IMR-90 (cell line): ENCODE results near the gene NCOA3. TPM values are rescaled to one million over a fixed set of nuclear protein-coding genes. Genes with fewer than 3 reads are reported as not detected.

ENCODE experiments used
- ATAC-seq: fragments of 200-7000 bp; cut with Tn5 transposase; 2 replicates; pipeline ENCODE4 v1.9.1; 2020; ENCODE audit warnings: low read depth, mild to moderate bottlenecking, moderate library complexity
- BruUV-seq: library from RNA; stranded (reverse); fragments of 400-500 nt; replicated peaks from 2 replicates; lab custom pipeline; 2021; lab: Mats Ljungman, UMichigan
- CTCF ChIA-PET: fragments of 300-600 bp; formaldehyde crosslinking; extraction: SDS; loops from one replicate; lab custom pipeline; 2021; ENCODE audit warnings: antibody characterized with exemption; lab: Yijun Ruan, JAX
- POLR2A ChIA-PET: fragments of 300-600 bp; sonication (Branson Sonifier 250); formaldehyde crosslinking; loops from one replicate; lab custom pipeline; 2022; ENCODE audit warnings: antibody characterized with exemption; ENCODE audit not compliant: unreplicated experiment; lab: Charles Lee
- DNase-seq: peaks from one replicate; pipeline ENCODE4 v3.0.0; 2013
- H2AFZ ChIP-seq: replicated peaks from 2 replicates; pipeline ENCODE3; 2013; ENCODE audit warnings: low read length, mild to moderate bottlenecking; ENCODE audit not compliant: poor library complexity
- H2AK5ac ChIP-seq: 2 replicates; pipeline ENCODE4 v1.6.1; 2013; ENCODE audit warnings: low read depth, low read length, inconsistent platforms
- H2AK9ac ChIP-seq: replicated peaks from 2 replicates; pipeline ENCODE3; 2013; ENCODE audit warnings: mild to moderate bottlenecking, low read depth, low read length, moderate library complexity; ENCODE audit not compliant: poor library complexity
- H2BK120ac ChIP-seq: 2 replicates; pipeline ENCODE4 v1.6.1; 2013; ENCODE audit warnings: low read depth, low read length, inconsistent platforms
- H2BK15ac ChIP-seq: 3 replicates; pipeline ENCODE4 v1.6.1; 2013; ENCODE audit warnings: low read depth, low read length, inconsistent platforms
- H2BK20ac ChIP-seq: 2 replicates; pipeline ENCODE4 v1.6.1; 2013; ENCODE audit warnings: low read depth, mild to moderate bottlenecking, inconsistent platforms, low read length, moderate library complexity
- H2BK5ac ChIP-seq: 2 replicates; pipeline ENCODE4 v1.6.1; 2013; ENCODE audit warnings: mild to moderate bottlenecking, low read depth, low read length, inconsistent platforms; ENCODE audit not compliant: poor library complexity, severe bottlenecking
- H3K14ac ChIP-seq: replicated peaks from 2 replicates; pipeline ENCODE4 v1.6.1; 2013; ENCODE audit warnings: low read depth, low read length, inconsistent platforms
- H3K18ac ChIP-seq: 2 replicates; pipeline ENCODE4 v1.6.1; 2013; ENCODE audit warnings: low read depth, low read length, control low read depth
- H3K23ac ChIP-seq: 2 replicates; pipeline ENCODE4 v1.6.1; 2013; ENCODE audit warnings: low read depth, low read length, inconsistent platforms
- H3K27ac ChIP-seq: 2 replicates; pipeline ENCODE4 v1.5.1; 2013; ENCODE audit warnings: mild to moderate bottlenecking, control low read depth, low read length; ENCODE audit not compliant: insufficient read depth
- H3K27me3 ChIP-seq: 2 replicates; pipeline ENCODE4 v1.6.1; 2013; ENCODE audit warnings: low read length; ENCODE audit not compliant: control insufficient read depth, insufficient read depth
- H3K36me3 ChIP-seq: 2 replicates; pipeline ENCODE4 v1.6.1; 2013; ENCODE audit warnings: low read length, mixed read lengths; ENCODE audit not compliant: control insufficient read depth, insufficient read depth
- H3K4ac ChIP-seq: 2 replicates; pipeline ENCODE4 v1.6.1; 2013; ENCODE audit warnings: low read depth, low read length, inconsistent platforms
- H3K4me1 ChIP-seq: 2 replicates; pipeline ENCODE4 v1.6.1; 2013; ENCODE audit warnings: low read length, mixed read lengths; ENCODE audit not compliant: control insufficient read depth, insufficient read depth
- H3K4me2 ChIP-seq: 2 replicates; pipeline ENCODE4 v1.6.1; 2013; ENCODE audit warnings: low read depth, mild to moderate bottlenecking, control low read depth, low read length, moderate library complexity
- H3K4me3 ChIP-seq: 2 replicates; pipeline ENCODE4 v1.5.1; 2013; ENCODE audit warnings: low read depth, mild to moderate bottlenecking, control low read depth, low read length, moderate library complexity; ENCODE audit not compliant: insufficient read depth
- H3K56ac ChIP-seq: 2 replicates; pipeline ENCODE4 v1.6.1; 2013; ENCODE audit warnings: low read length, inconsistent platforms; ENCODE audit not compliant: insufficient read depth; ENCODE audit errors: extremely low read depth
- H3K79me1 ChIP-seq, 2 experiments: 2 replicates each; pipeline ENCODE4 v1.6.1; 2013; ENCODE audit warnings: low read length in 2 of 2, inconsistent platforms in 1 of 2, low read depth in 1 of 2
- H3K9ac ChIP-seq: 2 replicates; pipeline ENCODE4 v1.6.1; 2013; ENCODE audit warnings: low read depth, low read length, control low read depth
- H3K9me1 ChIP-seq: 2 replicates; pipeline ENCODE4 v1.6.1; 2013; ENCODE audit warnings: low read length, inconsistent platforms; ENCODE audit not compliant: insufficient read depth
- H3K9me3 ChIP-seq: 2 replicates; pipeline ENCODE4 v1.6.1; 2013; ENCODE audit warnings: low read length; ENCODE audit not compliant: control insufficient read depth, insufficient read depth
- H4K20me1 ChIP-seq: 2 replicates; pipeline ENCODE4 v1.6.1; 2013; ENCODE audit warnings: low read length, inconsistent platforms; ENCODE audit not compliant: insufficient read depth
- H4K5ac ChIP-seq: 2 replicates; pipeline ENCODE4 v1.6.1; 2013; ENCODE audit warnings: mild to moderate bottlenecking, low read depth, low read length, control low read depth
- H4K8ac ChIP-seq, 2 experiments: 2 replicates each; pipeline ENCODE4 v1.6.1; 2013; ENCODE audit warnings: low read depth in 2 of 2, low read length in 2 of 2, control low read depth in 1 of 2, inconsistent platforms in 1 of 2
- H4K91ac ChIP-seq: 2 replicates; pipeline ENCODE4 v1.6.1; 2013; ENCODE audit warnings: low read depth, low read length, inconsistent platforms; ENCODE audit not compliant: insufficient read depth
- BHLHE40 ChIP-seq: fragments of 150-350 bp; IDR thresholded peaks from 2 replicates; pipeline ENCODE4 v1.6.1; 2016; ENCODE audit warnings: mild to moderate bottlenecking, low read depth, low read length
- CEBPB ChIP-seq: IDR thresholded peaks from 2 replicates; pipeline ENCODE4 v1.6.1; 2012; ENCODE audit warnings: low read depth, low read length, improper control_type of control experiment
- CHD1 ChIP-seq: IDR thresholded peaks from 2 replicates; pipeline ENCODE4 v1.6.1; 2012; ENCODE audit warnings: low read depth, low read length, improper control_type of control experiment
- FOS ChIP-seq: fragments of 150-350 bp; IDR thresholded peaks from 2 replicates; pipeline ENCODE4 v1.6.1; 2016; ENCODE audit warnings: low read depth, low read length
- MAFK ChIP-seq: IDR thresholded peaks from 2 replicates; pipeline ENCODE4 v1.6.1; 2012; ENCODE audit warnings: low read depth, low read length, improper control_type of control experiment
- MAZ ChIP-seq: IDR thresholded peaks from 2 replicates; pipeline ENCODE4 v1.6.1; 2012; ENCODE audit warnings: low read depth, mild to moderate bottlenecking, low read length, improper control_type of control experiment, moderate library complexity, borderline replicate concordance
- MXI1 ChIP-seq: IDR thresholded peaks from 2 replicates; pipeline ENCODE4 v1.6.1; 2012; ENCODE audit warnings: low read depth, mild to moderate bottlenecking, low read length, moderate library complexity, borderline replicate concordance
- NFE2L2 ChIP-seq: fragments of 150-350 bp; IDR thresholded peaks from 2 replicates; pipeline ENCODE4 v1.6.1; 2016; ENCODE audit warnings: low read depth, mild to moderate bottlenecking, low read length
- POLR2A ChIP-seq: IDR thresholded peaks from 2 replicates; pipeline ENCODE4 v1.6.1; 2012; ENCODE audit warnings: mild to moderate bottlenecking, low read depth, low read length
- RAD21 ChIP-seq: IDR thresholded peaks from 2 replicates; pipeline ENCODE4 v1.6.1; 2012; ENCODE audit warnings: low read length, improper control_type of control experiment
- RCOR1 ChIP-seq: IDR thresholded peaks from 2 replicates; pipeline ENCODE4 v1.6.1; 2012; ENCODE audit warnings: mild to moderate bottlenecking, low read length, improper control_type of control experiment; ENCODE audit not compliant: insufficient replicate concordance
- RFX5 ChIP-seq: IDR thresholded peaks from 2 replicates; pipeline ENCODE4 v1.8.0; 2012; ENCODE audit warnings: low read depth, mild to moderate bottlenecking, low read length, moderate library complexity
- SMC3 ChIP-seq: fragments of 150-350 bp; IDR thresholded peaks from 2 replicates; pipeline ENCODE4 v1.6.1; 2016; ENCODE audit warnings: low read depth, mild to moderate bottlenecking, antibody characterized with exemption, low read length, moderate library complexity
- WGBS, 2 experiments: methylation state at CpG; one replicate each; pipeline versions ENCODE4 v1.1.5 to v1.1.7; 2013; ENCODE audit warnings: missing lambda C conversion rate in 2 of 2; ENCODE audit not compliant: insufficient read length in 1 of 2; ENCODE audit errors: extremely low coverage in 2 of 2; 5-methylcytosine and 5-hydroxymethylcytosine counted together
- dilution Hi-C: fragments of 300-500 bp; cut with HindIII; formaldehyde crosslinking; loops from one replicate; pipeline ENCODE4 v1.14.3; 2018; ENCODE audit warnings: low sequenced_read_pairs; ENCODE audit not compliant: unreplicated experiment
- in situ Hi-C: fragments of 300-500 bp; cut with MboI; formaldehyde crosslinking; loops from 3 replicates; pipeline ENCODE4 v1.14.3; 2019; ENCODE audit warnings: low sequenced_read_pairs, inconsistent platforms, mixed read lengths
- intact Hi-C: fragments of 100-400 bp; cut with micrococcal nuclease; formaldehyde crosslinking; loops from 2 replicates; pipeline ENCODE4 v1.10.0; 2022
- polyA plus RNA-seq, 3 experiments: library from polyadenylated mRNA; depleted of rRNA; stranded (reverse); fragments of >200 nt; gene quantifications; 2 replicates each; pipeline ENCODE4 v1.2.3, GENCODE V29; 2012; ENCODE audit warnings: low replicate concordance in 1 of 3
- total RNA-seq: library from RNA; depleted of rRNA; stranded (reverse); fragments of >200 nt; gene quantifications from 2 replicates; pipeline ENCODE4 v1.2.3, GENCODE V29; 2012
- TF ChIP-seq, protein P1 (sequence below): conservative IDR thresholded peaks from 2 replicates; pipeline ENCODE4 v1.5.1; 2012; ENCODE audit warnings: mild to moderate bottlenecking, low read depth, low read length, improper control_type of control experiment
- TF ChIP-seq, protein P2 (sequence below): fragments of 150-350 bp; IDR thresholded peaks from 2 replicates; pipeline ENCODE4 v1.6.1; 2017; ENCODE audit warnings: mild to moderate bottlenecking, antibody characterized with exemption, low read length, low read depth
- TF ChIP-seq, protein P3 (sequence below): fragments of 150-350 bp; IDR thresholded peaks from 2 replicates; pipeline ENCODE4 v1.6.1; 2016; ENCODE audit warnings: low read depth, mild to moderate bottlenecking, low read length, moderate library complexity, borderline replicate concordance

The NCOA3 gene
- total and polyA plus RNA-seq, 2 of the 4 experiments (the other 2 are of a cell fraction): 8.8 to 29.0 TPM

DNA sequence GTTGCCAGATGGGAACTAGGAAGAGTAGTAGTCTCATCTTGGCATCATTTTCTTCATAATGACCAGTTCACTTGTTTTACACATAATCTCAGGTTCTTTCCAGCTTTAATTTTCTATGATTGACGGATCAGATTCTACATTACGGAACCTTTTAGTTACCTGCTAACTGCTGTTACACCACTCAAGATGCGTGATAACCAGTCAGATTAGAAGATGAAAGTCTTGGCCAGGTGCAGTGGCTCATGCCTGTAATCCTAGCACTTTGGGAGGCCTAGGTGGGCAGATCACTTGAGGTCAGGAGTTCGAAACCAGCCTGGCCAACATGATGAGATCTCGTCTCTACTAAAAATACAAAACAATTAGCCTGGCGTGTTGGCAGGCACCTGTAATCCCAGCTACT, 92.5 kb downstream of the NCOA3 start:
- no CpG with 5 or more reads among the region's 6 CpGs for WGBS, 2 experiments
- H2BK120ac ChIP-seq: no peak overlapping the region
- CTCF ChIA-PET: no interaction called here
- no TSS peak for BruUV-seq
- TF ChIP-seq POLR2A (no peak), CEBPB (no peak), SMC3 (no peak), FOS (no peak), RCOR1 (no peak), NFE2L2 (no peak), BHLHE40 (no peak), CHD1 (no peak), RFX5 (no peak), MAFK (no peak), RAD21 (no peak), MXI1 (no peak), MAZ (no peak)
- TF ChIP-seq, protein P1, sequence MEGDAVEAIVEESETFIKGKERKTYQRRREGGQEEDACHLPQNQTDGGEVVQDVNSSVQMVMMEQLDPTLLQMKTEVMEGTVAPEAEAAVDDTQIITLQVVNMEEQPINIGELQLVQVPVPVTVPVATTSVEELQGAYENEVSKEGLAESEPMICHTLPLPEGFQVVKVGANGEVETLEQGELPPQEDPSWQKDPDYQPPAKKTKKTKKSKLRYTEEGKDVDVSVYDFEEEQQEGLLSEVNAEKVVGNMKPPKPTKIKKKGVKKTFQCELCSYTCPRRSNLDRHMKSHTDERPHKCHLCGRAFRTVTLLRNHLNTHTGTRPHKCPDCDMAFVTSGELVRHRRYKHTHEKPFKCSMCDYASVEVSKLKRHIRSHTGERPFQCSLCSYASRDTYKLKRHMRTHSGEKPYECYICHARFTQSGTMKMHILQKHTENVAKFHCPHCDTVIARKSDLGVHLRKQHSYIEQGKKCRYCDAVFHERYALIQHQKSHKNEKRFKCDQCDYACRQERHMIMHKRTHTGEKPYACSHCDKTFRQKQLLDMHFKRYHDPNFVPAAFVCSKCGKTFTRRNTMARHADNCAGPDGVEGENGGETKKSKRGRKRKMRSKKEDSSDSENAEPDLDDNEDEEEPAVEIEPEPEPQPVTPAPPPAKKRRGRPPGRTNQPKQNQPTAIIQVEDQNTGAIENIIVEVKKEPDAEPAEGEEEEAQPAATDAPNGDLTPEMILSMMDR: no peak
- TF ChIP-seq, protein P2, sequence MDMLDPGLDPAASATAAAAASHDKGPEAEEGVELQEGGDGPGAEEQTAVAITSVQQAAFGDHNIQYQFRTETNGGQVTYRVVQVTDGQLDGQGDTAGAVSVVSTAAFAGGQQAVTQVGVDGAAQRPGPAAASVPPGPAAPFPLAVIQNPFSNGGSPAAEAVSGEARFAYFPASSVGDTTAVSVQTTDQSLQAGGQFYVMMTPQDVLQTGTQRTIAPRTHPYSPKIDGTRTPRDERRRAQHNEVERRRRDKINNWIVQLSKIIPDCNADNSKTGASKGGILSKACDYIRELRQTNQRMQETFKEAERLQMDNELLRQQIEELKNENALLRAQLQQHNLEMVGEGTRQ: no peak
- TF ChIP-seq, protein P3, sequence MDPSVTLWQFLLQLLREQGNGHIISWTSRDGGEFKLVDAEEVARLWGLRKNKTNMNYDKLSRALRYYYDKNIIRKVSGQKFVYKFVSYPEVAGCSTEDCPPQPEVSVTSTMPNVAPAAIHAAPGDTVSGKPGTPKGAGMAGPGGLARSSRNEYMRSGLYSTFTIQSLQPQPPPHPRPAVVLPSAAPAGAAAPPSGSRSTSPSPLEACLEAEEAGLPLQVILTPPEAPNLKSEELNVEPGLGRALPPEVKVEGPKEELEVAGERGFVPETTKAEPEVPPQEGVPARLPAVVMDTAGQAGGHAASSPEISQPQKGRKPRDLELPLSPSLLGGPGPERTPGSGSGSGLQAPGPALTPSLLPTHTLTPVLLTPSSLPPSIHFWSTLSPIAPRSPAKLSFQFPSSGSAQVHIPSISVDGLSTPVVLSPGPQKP: no peak
- no peak overlapping the region for H3K56ac ChIP-seq
- H3K14ac ChIP-seq: no peak overlapping the region
- no peak overlapping the region for H3K9ac ChIP-seq
- no peak overlapping the region for H2BK5ac ChIP-seq
- no peaks in the 10 kb centered on the region for H3K9me3 ChIP-seq
- no peak overlapping the region for H3K27ac ChIP-seq
- H3K4me2 ChIP-seq: no peak overlapping the region
- no peaks in the 10 kb centered on the region for H4K20me1 ChIP-seq
- no peak overlapping the region for H3K18ac ChIP-seq
- dilution Hi-C loops: no loop called here
- no peak overlapping the region for H2AK5ac ChIP-seq
- H4K8ac ChIP-seq: no peak overlapping the region
- no peaks in the 10 kb centered on the region for H3K36me3 ChIP-seq
- no peak overlapping the region for H3K23ac ChIP-seq
- H3K4ac ChIP-seq: no peak overlapping the region
- H3K9me1 ChIP-seq: peaks cover 3% of the 10 kb centered on the region; the same call in 1 of the 2 replicates
- DNase-seq (no peak), ATAC-seq (no peak)
- no peaks in the 10 kb centered on the region for H3K4me1 ChIP-seq
- intact Hi-C loops: no loop called here
- in situ Hi-C loops: no loop called here
- no peak overlapping the region for H4K5ac ChIP-seq
- H3K79me1 ChIP-seq: peaks cover 14 to 50% of the 10 kb centered on the region in 2 experiments
- no peak overlapping the region for H2BK20ac ChIP-seq
- no peak overlapping the region for H2AK9ac ChIP-seq
- H2AFZ ChIP-seq: no peak overlapping the region
- H3K4me3 ChIP-seq: no peak overlapping the region
- POLR2A ChIA-PET: no interaction called here
- H2BK15ac ChIP-seq: no peak overlapping the region
- H4K91ac ChIP-seq: no peak overlapping the region
- H3K27me3 ChIP-seq: no peaks in the 10 kb centered on the region
